Stimulated activated CD4-positive, alpha-beta T cell treated with anti-CD3 and anti-CD28 coated beads, Interleukin-2, amount 100 ng/mL, for 24 hours (primary cell): ENCODE results near the gene ILKAP.
A peak's percentile ranks its signal among the peaks of the same experiment; 100 is the strongest.

Experiments used
- DNase-seq, 2 donors: peaks; one replicate each; pipeline ENCODE4 v3.0.0-alpha.2; 2020

ILKAP gene

DNA sequence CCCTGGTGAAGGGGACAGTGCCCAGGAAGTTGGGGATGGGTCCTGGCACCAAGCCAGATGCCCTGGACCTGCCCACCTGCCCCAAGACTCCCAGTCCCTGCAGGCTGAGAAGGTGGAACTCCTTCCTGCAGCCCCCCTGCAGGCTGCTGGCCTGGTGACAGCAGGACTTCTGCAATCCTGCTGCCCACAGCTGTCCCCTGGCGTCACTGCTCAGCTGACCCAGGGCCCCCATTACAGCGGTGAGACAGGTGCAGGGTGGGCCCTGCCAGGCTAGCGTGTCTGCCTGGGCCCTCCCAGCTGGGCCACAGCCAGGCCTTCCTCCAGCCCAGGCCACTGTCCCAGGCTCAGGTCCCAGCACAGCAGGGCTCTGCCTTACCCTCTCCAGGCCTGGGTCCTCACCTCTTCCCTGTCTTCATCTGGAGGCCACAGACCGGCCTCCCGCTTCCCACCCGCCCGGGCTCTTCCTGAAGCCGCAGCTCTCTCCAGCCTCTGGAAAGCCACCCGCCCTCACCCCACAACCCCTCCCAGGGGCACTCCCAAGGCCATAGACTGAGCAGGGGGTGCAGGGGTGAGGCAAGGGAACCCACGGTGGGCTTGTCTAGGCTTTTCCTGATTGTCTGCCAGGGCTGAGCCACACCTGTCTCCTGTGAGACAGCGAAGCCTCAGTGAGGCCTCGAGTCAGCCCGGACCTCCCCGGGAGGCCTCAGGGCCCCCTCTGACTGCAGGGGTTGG lies 53.5 kb downstream of the ILKAP start:
- DNase-seq = no peak

DNA sequence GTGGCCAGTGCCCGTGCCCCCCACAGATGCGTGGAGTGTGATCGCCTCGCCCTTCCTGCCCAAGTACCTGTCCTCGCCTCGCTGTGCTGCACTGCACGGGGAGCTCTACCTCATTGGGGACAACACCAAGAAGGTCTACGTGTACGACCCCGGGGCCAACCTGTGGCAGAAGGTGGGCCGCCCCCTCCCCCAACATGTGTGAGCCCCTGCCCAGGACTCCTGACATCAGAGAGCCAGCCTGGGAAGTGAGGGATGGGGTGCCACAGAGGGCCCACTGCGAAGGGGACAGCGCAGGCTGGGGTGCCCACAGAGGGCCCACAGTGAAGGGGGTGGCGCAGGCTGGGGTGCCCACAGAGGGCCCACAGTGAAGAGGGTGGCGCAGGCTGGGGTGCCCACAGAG lies 54.5 kb downstream of the ILKAP start:
- no peak for DNase-seq

DNA sequence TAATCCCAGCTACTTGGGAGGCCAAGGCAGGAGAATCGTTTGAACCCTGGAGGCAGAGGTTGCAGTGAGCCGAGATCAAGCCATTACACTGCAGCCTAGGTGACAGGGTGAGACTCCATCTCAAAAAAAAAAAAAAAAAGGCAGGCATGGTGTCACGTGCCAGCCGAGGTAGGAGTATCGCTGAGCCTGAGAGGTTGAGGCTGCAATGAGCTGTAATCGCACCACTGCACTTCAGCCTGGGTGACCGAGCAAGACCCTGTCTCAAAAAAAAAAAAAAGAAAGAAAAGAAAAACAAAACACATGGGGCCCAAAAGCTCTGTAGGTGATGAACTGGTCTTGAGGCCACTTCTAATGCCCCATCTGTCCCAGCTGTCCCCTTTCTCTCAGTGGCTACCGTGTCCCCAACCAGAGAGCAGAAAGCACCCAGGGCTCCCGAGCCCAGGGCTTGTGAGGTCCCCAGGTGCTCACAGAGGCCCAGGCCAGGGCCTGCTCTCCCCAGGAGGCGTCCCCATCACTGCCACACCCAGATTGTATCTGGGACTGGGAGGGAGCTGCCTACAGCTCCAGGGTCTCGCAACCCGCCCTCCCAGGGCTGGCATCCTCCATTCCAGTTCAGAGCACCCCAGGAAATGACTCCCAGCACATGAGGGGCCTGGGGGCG lies 56.5 kb downstream of the ILKAP start:
- DNase-seq = no peak

DNA sequence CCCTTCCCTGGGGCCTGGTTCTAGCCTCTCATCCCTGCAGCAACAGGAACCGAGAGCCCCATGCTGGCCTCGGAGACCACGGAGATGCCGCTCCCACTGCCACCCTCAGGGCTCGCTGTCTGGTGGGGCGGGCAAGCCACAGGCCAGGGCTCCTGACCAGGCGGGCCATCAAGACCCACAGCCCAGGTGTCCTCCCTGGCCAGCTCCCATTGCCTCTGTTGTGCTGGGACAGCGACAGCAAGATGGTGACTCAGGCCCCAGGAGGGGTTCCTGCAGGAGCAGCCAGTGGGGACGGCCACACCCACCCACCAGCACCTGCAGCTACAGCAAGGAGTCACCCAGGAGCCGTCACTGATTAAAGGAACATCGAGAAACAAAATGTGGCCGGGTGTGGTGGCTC lies 57.6 kb downstream of the ILKAP start:
- DNase-seq = no peak

DNA sequence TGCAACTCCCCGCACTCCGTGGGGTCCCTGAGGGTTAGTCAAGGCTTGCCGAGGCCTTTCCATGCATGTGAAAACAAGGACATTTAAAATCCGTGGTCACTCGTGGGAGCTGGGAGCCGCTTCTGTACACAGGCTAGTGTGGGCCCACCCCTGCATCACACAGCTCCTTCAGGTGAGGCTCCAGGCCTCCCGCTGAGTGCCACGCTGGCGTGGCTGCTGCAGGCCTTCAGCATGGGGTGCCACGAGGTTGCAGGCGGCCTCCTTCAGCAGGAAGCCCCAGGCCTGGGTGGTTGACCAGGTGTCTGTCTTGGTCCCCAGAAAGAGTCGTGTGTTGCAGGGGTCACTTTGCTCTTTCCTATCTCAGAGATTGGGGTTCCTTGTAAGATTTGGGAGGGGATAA lies 58.4 kb downstream of the ILKAP start:
- no peak for DNase-seq

DNA sequence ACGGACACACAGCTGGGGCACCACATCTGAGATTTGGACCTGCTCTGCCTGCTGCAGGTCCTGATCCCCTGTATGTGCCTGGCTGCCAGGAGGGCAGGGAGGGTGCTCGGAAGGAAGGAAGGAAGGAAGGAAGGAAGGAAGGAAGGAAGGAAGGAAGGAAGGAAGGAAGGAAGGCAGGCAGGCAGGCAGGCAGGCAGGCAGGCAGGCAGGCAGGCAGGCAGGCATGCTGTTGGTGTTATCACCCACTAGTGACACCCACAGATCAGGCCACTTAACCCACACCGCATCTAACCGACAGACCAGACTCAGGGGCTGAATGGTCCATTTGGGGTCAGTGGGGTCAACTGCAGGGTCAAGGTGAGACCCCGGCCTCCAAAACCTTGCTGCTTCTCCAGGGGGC lies 59.2 kb downstream of the ILKAP start:
- no peak for DNase-seq

DNA sequence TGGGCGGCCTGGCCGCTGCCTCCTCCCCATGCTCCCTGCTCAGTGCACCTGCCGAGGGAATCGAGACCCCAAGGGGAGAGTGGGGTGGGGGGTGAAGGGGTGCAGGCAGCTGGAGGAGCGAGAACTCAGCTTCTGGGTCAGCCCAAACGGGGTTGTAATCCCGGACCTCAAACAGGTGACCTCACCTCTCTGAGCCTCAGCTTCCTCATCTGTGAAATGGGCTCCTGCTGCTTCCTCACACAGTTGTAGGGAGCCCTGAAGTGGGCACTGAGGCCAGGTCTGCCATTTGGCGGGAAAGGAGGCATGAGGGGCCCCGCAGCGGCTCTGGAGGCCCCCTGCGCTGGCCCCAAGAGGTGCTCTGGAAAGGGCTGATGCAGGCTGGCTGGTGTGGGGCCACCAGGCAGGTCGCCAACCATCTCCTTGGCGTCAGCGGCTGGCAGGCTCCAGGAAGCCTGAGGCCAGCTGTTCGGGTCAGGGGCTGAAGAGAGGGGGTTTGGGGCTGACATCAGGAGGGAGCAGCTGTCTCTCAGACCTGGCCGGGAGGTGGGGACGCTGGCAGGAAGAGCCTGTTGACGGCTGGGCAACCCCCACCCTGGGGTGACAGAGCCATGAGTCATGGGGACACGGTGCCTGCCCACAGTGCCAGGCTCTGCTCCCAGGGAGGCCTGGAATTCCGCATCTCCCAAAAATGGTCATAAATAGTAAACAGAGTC lies 60.1 kb downstream of the ILKAP start:
- DNase-seq = no peak

DNA sequence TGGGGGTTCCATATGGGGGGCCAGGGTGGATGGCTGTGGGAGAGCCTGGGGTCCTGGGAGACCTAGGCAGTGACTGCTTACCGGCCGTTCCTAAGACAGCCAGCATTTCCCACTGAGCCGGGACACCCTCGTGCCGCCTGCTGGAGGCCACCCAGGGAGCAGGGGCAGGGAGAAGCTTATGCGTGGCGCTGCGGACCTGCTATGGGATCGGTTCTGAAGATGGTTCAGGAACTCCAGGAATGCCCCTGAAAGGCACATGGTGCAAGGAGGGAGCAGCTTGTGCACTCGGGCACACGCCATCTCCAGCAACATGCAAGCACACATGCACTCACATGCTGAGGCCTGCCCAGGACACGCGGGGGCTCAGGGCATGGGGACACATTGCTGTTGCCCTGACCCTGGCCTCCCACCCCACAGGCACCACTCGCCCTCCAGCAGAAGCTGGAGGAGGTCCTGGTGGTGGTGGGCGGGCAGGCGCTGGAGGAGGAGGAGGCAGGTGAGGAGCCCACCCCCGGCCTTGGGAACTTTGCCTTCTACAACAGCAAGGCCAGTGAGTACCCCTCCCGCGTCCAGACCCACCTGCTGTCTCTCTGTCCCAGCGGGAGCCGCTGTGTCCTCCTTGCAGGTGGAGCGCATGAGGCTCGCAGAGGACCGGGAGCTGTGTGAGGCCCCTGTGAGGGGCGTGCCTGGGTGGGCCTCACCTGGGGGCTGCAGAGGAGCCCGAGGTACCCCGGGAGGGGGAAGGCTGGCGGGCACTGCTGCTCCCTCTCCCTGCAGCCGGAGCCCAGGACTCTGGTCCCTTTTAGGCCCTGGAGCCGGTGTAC lies 60.9 kb downstream of the ILKAP start:
- no peak for DNase-seq

DNA sequence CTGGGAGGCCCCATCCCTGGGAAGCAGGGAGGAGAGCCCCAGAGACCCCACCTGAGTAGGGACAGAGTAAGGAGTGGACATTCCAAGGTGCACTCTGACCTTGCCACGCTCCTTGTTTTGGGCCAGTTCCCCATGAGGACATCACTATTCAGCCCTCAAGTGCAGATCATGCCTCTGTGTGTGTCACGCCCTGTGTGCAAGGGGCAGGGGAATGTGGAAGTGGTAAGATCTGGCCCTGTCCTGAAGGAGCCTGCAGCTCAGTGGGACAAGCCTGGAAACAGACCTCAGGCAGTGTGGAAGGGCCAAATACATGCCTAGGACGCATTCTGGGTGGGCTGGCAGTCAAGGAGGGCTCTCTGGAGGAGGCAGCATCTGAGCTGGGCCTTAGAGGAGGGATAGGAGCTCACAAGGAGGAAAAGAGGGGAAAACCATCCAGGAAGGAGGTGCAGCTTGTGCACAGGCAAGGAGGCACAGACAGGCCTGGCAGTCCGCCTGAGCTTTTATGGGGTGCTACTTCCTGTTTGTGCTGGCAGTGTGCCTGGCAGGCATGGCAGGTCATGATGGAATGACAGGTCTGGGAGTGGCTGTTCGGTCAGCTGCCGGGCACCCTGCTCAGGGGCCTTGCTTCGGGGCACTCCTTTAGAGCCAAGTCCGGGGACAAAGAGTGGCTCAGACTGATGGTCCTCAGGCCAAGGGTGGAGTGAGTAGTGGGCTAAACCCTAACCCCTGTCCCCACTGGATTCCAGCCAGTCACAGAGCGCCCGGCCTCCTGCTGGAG lies 61.8 kb downstream of the ILKAP start:
- no peak for DNase-seq

DNA sequence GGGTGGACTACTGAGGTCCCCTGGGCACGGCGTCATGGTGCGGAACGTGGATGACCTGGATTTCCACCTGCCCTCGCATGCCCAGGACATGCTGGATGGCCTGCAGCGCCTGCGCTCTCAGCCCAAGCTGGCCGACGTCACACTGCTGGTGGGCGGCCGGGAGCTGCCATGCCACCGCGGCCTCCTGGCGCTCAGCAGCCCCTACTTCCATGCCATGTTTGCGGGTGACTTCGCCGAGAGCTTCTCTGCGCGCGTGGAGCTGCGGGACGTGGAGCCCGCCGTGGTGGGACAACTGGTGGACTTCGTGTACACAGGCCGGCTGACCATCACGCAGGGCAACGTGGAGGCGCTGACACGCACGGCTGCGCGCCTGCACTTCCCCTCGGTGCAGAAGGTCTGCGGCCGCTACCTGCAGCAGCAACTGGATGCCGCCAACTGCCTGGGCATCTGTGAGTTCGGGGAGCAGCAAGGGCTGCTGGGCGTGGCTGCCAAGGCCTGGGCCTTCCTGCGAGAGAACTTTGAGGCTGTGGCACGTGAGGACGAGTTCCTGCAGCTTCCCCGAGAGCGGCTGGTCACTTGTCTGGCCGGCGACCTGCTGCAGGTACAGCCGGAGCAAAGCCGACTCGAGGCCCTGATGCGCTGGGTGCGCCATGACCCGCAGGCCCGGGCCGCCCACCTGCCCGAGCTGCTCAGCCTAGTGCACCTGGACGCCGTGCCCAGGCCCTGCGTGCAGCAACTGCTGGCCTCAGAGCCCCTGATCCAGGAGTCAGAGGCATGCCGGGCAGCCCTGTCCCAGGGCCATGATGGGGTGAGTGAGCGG lies 62.6 kb downstream of the ILKAP start:
- DNase-seq = no peak

DNA sequence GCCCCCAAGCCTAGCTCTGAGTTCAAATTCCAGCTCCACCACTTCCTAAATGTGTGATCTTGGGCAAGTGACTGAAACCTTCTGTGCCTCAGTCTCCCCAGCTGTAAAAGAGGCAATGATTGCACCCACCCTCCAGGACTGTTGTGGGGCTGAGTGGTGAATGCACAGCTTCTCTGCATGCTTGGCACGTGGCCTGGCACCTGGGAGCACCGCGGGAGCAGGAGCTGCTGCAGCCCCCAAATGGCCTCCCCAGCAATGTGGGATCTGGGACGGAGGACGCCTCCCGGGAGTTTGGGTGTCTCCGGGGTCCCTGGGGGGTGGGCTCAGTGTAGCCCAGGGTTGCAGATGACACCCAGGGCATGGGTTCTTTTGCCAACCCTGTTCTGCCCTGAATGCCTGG lies 63.5 kb downstream of the ILKAP start:
- no peak for DNase-seq

DNA sequence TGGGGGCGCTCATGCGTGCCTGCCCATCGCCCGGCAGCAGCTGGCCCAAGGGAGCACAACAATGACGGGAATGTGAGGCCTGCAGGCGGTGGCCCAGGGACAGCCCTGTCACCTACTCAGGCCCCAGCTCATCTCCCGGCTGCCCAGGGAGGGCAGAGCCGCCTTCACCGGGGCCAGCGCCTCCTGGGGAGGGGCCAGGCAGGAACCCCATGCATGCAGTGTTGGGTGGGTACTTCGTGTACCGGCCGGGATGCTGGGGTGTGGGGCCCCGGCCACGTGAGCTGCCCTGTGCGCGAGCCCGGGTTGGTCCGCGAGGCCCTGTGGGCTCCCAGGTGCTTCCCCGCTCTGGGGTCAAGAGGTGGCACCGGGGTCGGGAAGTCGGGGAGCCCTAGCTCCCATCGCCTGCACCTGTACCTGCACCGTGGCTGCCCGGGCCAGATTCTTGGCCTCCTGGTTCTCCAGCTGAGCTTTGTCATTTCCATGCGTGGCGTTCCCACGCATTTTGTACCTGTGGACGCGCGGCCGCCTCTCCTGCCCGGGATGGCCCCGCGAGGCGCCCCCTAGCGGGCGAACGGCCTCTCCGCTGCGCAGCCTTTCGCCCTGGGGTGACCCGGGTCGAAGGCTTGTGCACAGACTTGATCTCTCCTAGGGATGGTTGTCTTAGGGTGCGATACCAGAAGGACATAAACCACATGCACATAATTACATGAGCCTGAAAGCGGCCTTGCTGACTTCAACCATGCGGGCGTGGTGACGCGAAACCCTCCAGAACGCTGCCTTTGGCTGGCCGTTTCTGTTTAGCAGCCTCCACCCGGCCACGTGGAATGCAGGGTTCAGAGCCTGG lies 64.1 kb downstream of the ILKAP start:
- peak; percentile 35 to 59 for DNase-seq

DNA sequence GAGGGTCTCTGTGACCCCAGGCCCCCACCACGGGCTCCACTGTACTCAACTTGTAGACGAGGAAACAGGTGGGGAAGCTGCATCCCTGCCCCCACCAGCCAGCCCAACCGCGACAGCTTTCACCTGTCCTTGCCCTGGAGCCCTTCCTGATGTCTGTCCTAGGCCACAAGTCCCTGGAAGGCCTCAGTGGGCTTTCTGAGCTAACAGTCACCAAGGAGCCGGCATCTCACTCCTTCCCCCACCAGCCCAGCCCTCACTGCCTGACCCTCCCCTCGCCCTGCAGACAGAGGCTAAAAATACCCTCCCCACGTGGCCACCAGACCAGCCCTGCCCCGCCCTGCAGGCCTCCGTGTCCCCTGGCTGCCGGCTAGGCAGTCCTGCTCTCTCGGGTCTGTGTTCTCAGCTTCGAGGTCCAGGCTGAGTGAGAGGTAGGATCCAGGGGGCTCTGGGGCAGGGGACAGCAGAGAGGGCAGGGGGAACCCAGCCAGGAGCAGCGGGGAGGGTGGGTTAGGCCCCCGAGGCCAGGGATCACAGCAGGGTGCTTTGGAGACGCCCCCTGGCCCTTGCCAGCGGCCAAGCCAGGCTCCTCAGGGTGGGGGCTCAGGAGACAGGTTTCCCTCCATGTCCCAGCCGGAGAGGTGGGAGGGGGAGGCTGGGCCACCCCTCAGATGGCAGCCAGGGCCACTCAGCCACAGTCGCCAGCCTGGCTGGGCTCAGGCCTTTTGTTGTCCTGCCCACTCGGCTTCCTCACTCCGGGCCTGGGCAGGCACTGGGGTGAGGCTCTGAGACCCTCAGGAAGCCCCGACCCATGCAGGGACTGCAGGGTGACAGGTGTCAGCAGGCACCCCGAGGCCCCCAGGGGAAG lies 64.9 kb downstream of the ILKAP start, which contains the start of gene KLHL30:
Gene KLHL30 (plus strand): TSS at position 338 of the 865 bp plus-strand sequence. CDS start 2,087 bp downstream, outside the sequence.
- no peak for DNase-seq

DNA sequence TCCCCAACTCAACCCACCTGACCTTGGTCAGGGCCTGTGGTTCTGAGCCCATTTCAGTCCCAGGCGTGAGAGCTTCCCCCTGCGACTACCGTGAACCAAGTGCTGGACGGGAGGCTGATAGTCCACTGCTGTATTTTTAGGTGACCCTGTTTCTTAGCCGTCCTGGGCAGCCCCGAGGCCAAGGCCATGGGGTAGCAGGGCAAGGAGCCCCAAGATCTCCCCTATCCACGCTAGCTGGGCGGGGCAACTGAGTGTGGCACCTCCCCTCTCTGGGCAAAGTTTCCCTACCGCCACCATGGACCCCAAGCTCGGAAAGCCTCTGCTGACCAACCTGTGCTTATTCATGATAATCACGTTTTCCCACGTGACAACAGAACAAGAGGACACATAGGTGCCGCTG lies 65.6 kb downstream of the ILKAP start:
- DNase-seq = no peak

DNA sequence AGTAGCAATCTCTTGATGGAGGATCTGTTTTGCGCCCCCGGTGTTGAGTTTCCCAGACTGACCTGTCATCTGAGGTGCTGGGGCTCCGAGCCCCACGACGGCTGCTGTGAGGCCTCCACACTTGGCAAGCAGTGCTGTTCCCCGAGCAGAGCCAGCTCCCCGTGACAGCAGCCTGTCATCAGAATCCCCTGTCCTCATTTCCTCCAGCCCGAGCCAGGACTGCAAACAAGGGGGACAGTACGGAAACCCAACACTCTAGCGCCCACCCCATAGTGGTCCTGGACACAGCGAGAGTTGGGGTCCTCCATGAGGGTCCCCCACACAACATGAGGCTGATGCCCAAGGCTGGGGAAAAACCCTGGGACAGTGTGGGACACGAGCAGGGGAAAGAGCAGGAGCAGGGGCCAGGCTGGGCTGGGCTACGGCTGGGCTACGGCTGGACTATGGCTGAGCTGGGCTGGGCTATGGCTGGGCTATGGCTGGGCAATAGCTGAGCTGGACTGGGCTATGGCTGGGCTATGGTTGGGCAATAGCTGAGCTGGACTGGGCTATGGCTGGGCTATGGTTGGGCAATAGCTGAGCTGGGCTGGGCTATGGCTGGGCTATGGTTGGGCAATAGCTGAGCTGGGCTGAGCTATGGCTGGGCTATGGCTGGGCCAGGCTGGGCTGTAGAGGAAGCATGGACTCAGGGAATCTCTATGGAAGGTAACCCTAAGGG lies 66.5 kb downstream of the ILKAP start:
- no peak for DNase-seq

DNA sequence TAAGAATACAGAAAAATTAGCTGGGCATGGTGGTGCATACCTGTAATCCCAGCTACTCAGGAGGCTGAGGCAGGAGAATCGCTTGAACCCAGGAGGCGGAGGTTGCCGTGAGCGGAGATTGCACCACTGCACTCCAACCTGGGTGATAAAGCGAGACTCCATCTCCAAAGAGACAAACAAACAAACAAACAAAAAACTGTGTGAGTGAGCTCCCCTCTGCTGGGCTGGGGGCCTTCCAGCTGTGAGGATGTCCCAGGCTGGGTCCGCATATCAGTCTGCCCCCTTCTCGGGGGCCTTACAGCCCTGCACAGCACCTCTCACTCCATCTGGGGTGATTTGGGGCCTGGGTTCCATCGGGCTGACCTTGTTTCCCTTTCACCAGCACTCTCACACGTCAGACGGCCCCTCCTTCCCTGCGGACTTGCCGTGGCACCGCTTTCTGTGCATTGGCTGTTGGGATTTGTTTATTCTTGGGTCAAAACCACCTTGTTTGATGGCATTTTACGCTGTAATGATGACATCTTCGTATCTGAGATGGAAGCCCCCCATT lies 67.8 kb downstream of the ILKAP start:
- no peak for DNase-seq

DNA sequence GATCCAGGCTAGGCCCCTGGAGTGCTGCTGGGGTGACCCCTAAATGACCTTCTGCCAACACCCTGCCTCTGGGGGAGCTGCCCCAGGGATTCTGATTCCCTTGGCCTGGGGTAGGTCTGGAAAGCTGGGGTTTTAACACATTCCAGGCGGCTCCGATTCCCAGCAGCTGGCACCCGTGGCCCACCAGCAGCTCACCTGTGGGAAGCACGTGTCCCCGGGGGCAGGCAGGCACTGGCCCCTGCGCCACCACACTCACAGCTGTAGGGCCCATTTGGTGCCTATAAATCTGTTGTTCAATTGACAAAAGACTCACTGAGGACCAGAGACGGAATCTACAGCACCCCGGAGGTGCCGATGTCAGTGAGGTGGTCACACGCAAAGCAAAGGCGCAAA lies 69.1 kb downstream of the ILKAP start:
- DNase-seq = no peak
